GM12801 (cell line): Measurements from ENCODE around the gene SLC39A6.

Experiments
- CTCF ChIP-seq: IDR thresholded peaks from one replicate; pipeline ENCODE4 v1.5.1; 2011; ENCODE audit warnings: control low read depth; ENCODE audit not compliant: insufficient read length; ENCODE audit errors: extremely low read depth

Gene SLC39A6

GRCh38 chr18:36152781-36153180 lies 23.6 kb upstream of the SLC39A6 start:
- TF ChIP-seq CTCF, result no peak

- no peak for TF ChIP-seq CTCF
Measured at GRCh38 chr18:36149514-36150289, 20.6 kb upstream of the SLC39A6 start.

- TF ChIP-seq CTCF, result no peak
Measured at GRCh38 chr18:36143391-36143790, 14.3 kb upstream of the SLC39A6 start.

- no peak for TF ChIP-seq CTCF
Measured at GRCh38 chr18:36142751-36143150, 13.6 kb upstream of the SLC39A6 start.

- TF ChIP-seq CTCF, result no peak
Measured at GRCh38 chr18:36141576-36141975, 12.4 kb upstream of the SLC39A6 start.

- no peak for TF ChIP-seq CTCF
Measured at GRCh38 chr18:36139245-36139644, 10.1 kb upstream of the SLC39A6 start.

- TF ChIP-seq CTCF, result no peak
Measured at GRCh38 chr18:36135264-36135663, 6.1 kb upstream of the SLC39A6 start.
